GM23248 (cell line): ENCODE measurements around the gene SS18. TPM values are rescaled to one million over a fixed set of nuclear protein-coding genes. Genes with fewer than 3 reads are reported as not detected.

Experiments
- DNase-seq: peaks from one replicate; pipeline ENCODE4 v3.0.0-alpha.2; 2015
- H2AFZ ChIP-seq: fragments of 200-600 bp; sonication (generic); 2 replicates; pipeline ENCODE4 v1.6.1; 2016; ENCODE audit warnings: antibody characterized with exemption
- H3F3A ChIP-seq: fragments of 200-600 bp; sonication (generic); 2 replicates; pipeline ENCODE4 v1.6.1; 2016; ENCODE audit warnings: mild to moderate bottlenecking, antibody characterized with exemption, mixed run types; ENCODE audit not compliant: insufficient read depth
- H3K27ac ChIP-seq: fragments of 200-600 bp; sonication (generic); 2 replicates; pipeline ENCODE4 v1.5.1; 2016; ENCODE audit warnings: mild to moderate bottlenecking
- H3K27me3 ChIP-seq: fragments of 200-600 bp; sonication (generic); replicated peaks from 2 replicates; pipeline ENCODE4 v1.6.1; 2016; ENCODE audit warnings: mild to moderate bottlenecking; ENCODE audit not compliant: insufficient read depth
- H3K36me3 ChIP-seq: fragments of 200-600 bp; sonication (generic); 2 replicates; pipeline ENCODE4 v1.6.1; 2016; ENCODE audit warnings: low read depth, mild to moderate bottlenecking
- H3K4me1 ChIP-seq: fragments of 200-600 bp; sonication (generic); 2 replicates; pipeline ENCODE4 v1.6.1; 2016; ENCODE audit warnings: mild to moderate bottlenecking; ENCODE audit not compliant: insufficient read depth
- H3K4me2 ChIP-seq: fragments of 200-600 bp; sonication (generic); one replicate; pipeline ENCODE4 v1.6.1; 2016; ENCODE audit warnings: mild to moderate bottlenecking; ENCODE audit not compliant: unreplicated experiment
- H3K4me3 ChIP-seq: fragments of 200-600 bp; sonication (generic); 2 replicates; pipeline ENCODE4 v1.5.1; 2016; ENCODE audit warnings: mild to moderate bottlenecking
- H3K79me2 ChIP-seq: fragments of 200-600 bp; sonication (generic); 2 replicates; pipeline ENCODE4 v1.6.1; 2016; ENCODE audit warnings: mild to moderate bottlenecking; ENCODE audit not compliant: insufficient read depth
- H3K9ac ChIP-seq: fragments of 200-600 bp; sonication (generic); 2 replicates; pipeline ENCODE4 v1.6.1; 2016; ENCODE audit warnings: mild to moderate bottlenecking
- H3K9me2 ChIP-seq: fragments of 200-600 bp; sonication (generic); 2 replicates; pipeline ENCODE4 v1.6.1; 2016; ENCODE audit warnings: mixed run types, mild to moderate bottlenecking, moderate library complexity; ENCODE audit not compliant: insufficient read depth
- H3K9me3 ChIP-seq: fragments of 200-600 bp; sonication (generic); one replicate; pipeline ENCODE4 v1.6.1; 2017; ENCODE audit warnings: low read depth
- H4K20me1 ChIP-seq: fragments of 200-600 bp; sonication (generic); 2 replicates; pipeline ENCODE4 v1.6.0; 2016; ENCODE audit not compliant: insufficient read depth
- EZH2 ChIP-seq: fragments of 200-600 bp; sonication (generic); IDR thresholded peaks from 2 replicates; pipeline ENCODE4 v1.6.1; 2018; ENCODE audit warnings: antibody characterized with exemption, mild to moderate bottlenecking; ENCODE audit not compliant: insufficient read depth, poor library complexity, severe bottlenecking
- EZH2phosphoT487 ChIP-seq: fragments of 200-600 bp; sonication (generic); IDR thresholded peaks from 2 replicates; pipeline ENCODE4 v1.6.1; 2018; ENCODE audit warnings: antibody characterized with exemption, moderate library complexity, mild to moderate bottlenecking, low read depth; ENCODE audit not compliant: insufficient read depth
- WGBS, 2 experiments: methylation state at CpG; one replicate each; pipeline ENCODE4 v1.1.6; 2015 to 2017; ENCODE audit warnings: low lambda C conversion rate in 2 of 2, low coverage in 1 of 2; ENCODE audit errors: missing lambda C conversion rate in 2 of 2; 5-methylcytosine and 5-hydroxymethylcytosine counted together
- in situ Hi-C: fragments of 300-500 bp; cut with MboI; formaldehyde crosslinking; loops from 2 replicates; pipeline ENCODE4 v1.15.0; 2020
- polyA plus RNA-seq: library from polyadenylated mRNA; unstranded; fragments of >200 nt; fragmentation: Nextera tagmentation; extraction: Ambion mirVana; gene quantifications from 2 replicates; pipeline ENCODE4 v1.2.1, GENCODE V29; 2016
- total RNA-seq: library from RNA; depleted of rRNA; stranded (reverse); fragments of >200 nt; shearing (Covaris generic); gene quantifications from 2 replicates; pipeline ENCODE4 v1.2.3, GENCODE V29; 2014

Gene SS18
- total and polyA plus RNA-seq, 2 experiments from 2014 or later: 73.1 to 125 TPM

- Histone ChIP-seq H3K4me3 (no peak overlapping the region), H3K27me3 (no peaks in the 10 kb centered on the region), H3K4me1 (no peaks in the 10 kb centered on the region), H3F3A (no peaks in the 10 kb centered on the region), H2AFZ (no peak overlapping the region), H3K9me3 (no peaks in the 10 kb centered on the region), H4K20me1 (no peaks in the 10 kb centered on the region), H3K9ac (no peak overlapping the region), H3K79me2 (no peaks in the 10 kb centered on the region), H3K36me3 (no peaks in the 10 kb centered on the region), H3K9me2 (no peaks in the 10 kb centered on the region), H3K27ac (no peak overlapping the region), H3K4me2 (no peak overlapping the region)
- no peak for TF ChIP-seq EZH2
- no peak for TF ChIP-seq EZH2phosphoT487
- in situ Hi-C loops: no loop called here
- no peak for DNase-seq
- 86 to 88% methylated on average over 8 of the region's 8 CpGs for WGBS, 2 experiments
These were observed 99.9 kb downstream of the SS18 start for GRCh38 chr18:25990473-25990872.

DNA sequence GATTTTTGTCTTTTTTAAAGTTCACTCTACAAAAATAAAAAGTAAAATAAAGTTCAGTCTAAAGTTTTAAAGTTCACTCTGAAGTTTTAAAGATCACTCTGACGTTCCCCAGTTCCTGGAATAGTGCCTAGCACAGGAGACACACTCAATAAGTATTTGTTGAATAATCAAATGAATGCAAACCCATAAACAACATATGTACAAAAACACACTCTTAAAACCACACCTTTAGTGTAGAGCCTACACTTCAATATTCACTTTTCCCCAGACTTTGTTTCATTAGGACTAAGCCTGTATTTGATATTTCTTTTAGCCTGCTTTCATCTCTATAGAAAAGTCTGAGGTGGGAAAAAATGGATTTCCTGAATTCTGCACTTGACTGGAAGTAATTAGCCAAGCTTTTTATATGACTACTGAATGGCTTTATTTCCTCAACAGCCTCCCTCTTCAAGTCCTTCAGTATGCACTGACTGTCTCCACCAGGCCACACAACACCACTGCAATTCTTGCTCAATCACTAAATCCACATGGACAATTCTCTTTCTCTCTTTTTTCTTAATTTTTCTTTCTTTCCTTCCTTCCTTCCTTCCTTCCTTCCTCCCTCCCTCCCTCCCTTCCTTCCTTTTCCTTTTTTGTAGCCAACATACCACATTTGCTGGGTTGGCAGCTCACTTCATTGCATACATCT, 104.6 kb downstream of the SS18 start:
- WGBS, 2 experiments: 6 to 17% methylated on average over 1 of the region's 1 CpG
- Histone ChIP-seq H3K27me3 (no peaks in the 10 kb centered on the region), H3F3A (no peaks in the 10 kb centered on the region), H3K4me3 (no peak overlapping the region), H3K9me3 (no peaks in the 10 kb centered on the region), H3K4me1 (no peaks in the 10 kb centered on the region), H3K4me2 (no peak overlapping the region), H3K79me2 (no peaks in the 10 kb centered on the region), H4K20me1 (no peaks in the 10 kb centered on the region), H2AFZ (no peak overlapping the region), H3K9me2 (no peaks in the 10 kb centered on the region), H3K36me3 (no peaks in the 10 kb centered on the region), H3K27ac (no peak overlapping the region), H3K9ac (no peak overlapping the region)
- TF ChIP-seq EZH2phosphoT487 (no peak), EZH2 (no peak)
- in situ Hi-C loops: no loop called here
- no peak for DNase-seq

GRCh38 chr18:25983730-25984129, 106.7 kb downstream of the SS18 start:
- Histone ChIP-seq H2AFZ (no peak overlapping the region), H3K36me3 (no peaks in the 10 kb centered on the region), H3K79me2 (no peaks in the 10 kb centered on the region), H3K4me1 (no peaks in the 10 kb centered on the region), H3K9me2 (no peaks in the 10 kb centered on the region), H3K4me3 (no peak overlapping the region), H4K20me1 (no peaks in the 10 kb centered on the region), H3K27me3 (no peaks in the 10 kb centered on the region), H3K9me3 (no peaks in the 10 kb centered on the region), H3K9ac (no peak overlapping the region), H3K4me2 (no peak overlapping the region), H3F3A (no peaks in the 10 kb centered on the region), H3K27ac (no peak overlapping the region)
- TF ChIP-seq EZH2 (no peak), EZH2phosphoT487 (no peak)
- in situ Hi-C loops: no loop called here
- WGBS, 2 experiments: 88 to 94% methylated on average over 2 of the region's 2 CpGs
- DNase-seq: no peak

GRCh38 chr18:25982961-25983360, 107.5 kb downstream of the SS18 start:
- in situ Hi-C loops: no loop called here
- no peaks in the 10 kb centered on the region for H3K9me3 ChIP-seq

GRCh38 chr18:25982153-25982552, 108.3 kb downstream of the SS18 start:
- H3K4me3 ChIP-seq: no peak overlapping the region
- in situ Hi-C loops: no loop called here
- no peaks in the 10 kb centered on the region for H3K9me2 ChIP-seq
- no peaks in the 10 kb centered on the region for H3K36me3 ChIP-seq
- H2AFZ ChIP-seq: no peak overlapping the region
- H3K79me2 ChIP-seq: no peaks in the 10 kb centered on the region
- no peak overlapping the region for H3K27ac ChIP-seq
- no peaks in the 10 kb centered on the region for H3K4me1 ChIP-seq
- no peak for DNase-seq
- H3K9me3 ChIP-seq: no peaks in the 10 kb centered on the region
- no peak overlapping the region for H3K4me2 ChIP-seq
- no peak overlapping the region for H3K9ac ChIP-seq
- TF ChIP-seq EZH2: no peak
- no peak for TF ChIP-seq EZH2phosphoT487
- H3F3A ChIP-seq: no peaks in the 10 kb centered on the region
- H3K27me3 ChIP-seq: no peaks in the 10 kb centered on the region
- H4K20me1 ChIP-seq: no peaks in the 10 kb centered on the region
- 0 to 13% methylated on average over 1 of the region's 1 CpG for WGBS, 2 experiments

More at GRCh38 chr18:25982961-25983360, 107.5 kb downstream of the SS18 start:
- Histone ChIP-seq H3K9me2 (no peaks in the 10 kb centered on the region), H3K4me2 (no peak overlapping the region), H3K36me3 (no peaks in the 10 kb centered on the region), H3K79me2 (no peaks in the 10 kb centered on the region), H4K20me1 (no peaks in the 10 kb centered on the region), H3K27me3 (no peaks in the 10 kb centered on the region), H3K4me1 (no peaks in the 10 kb centered on the region), H3K27ac (no peak overlapping the region), H3K4me3 (no peak overlapping the region), H2AFZ (no peak overlapping the region), H3K9ac (no peak overlapping the region), H3F3A (no peaks in the 10 kb centered on the region)
- no peak for TF ChIP-seq EZH2phosphoT487
- TF ChIP-seq EZH2: no peak
- DNase-seq: no peak
- WGBS, 2 experiments: 52 to 70% methylated on average over 3 of the region's 3 CpGs
